WTC11 (cell line): Measurements from ENCODE around the gene ACBD3.

Source experiments
- NR1H2 ChIP-seq: sonication (generic); formaldehyde crosslinking; IDR thresholded peaks from 2 replicates; pipeline ENCODE4 v1.9.0; 2021; ENCODE audit warnings: mild to moderate bottlenecking, moderate library complexity, missing genetic modification reagents
- RELA ChIP-seq: sonication (generic); formaldehyde crosslinking; IDR thresholded peaks from 2 replicates; pipeline ENCODE4 v1.8.1; 2022; ENCODE audit warnings: missing genetic modification reagents, mild to moderate bottlenecking, borderline replicate concordance
- USF1 ChIP-seq: sonication (generic); formaldehyde crosslinking; IDR thresholded peaks from 2 replicates; pipeline ENCODE4 v1.8.0; 2022; ENCODE audit warnings: mild to moderate bottlenecking, missing genetic modification reagents

- TF ChIP-seq NR1H2 (CRISPR knock-in tag) (no peak), RELA (no peak), USF1 (CRISPR knock-in tag) (no peak)
Measured at GRCh38 chr1:226148121-226148648, 38.4 kb downstream of the ACBD3 start.
